HG03135 (cell line): ENCODE results near the gene ANGPT4.
"Not testable (repeated sequence)": the region's sequence is repeated elsewhere in the genome, so short reads cannot be mapped to it uniquely, and the experiment has no call there.

ENCODE experiments used
- ATAC-seq: cut with Tn5 transposase; IDR thresholded peaks from one replicate; pipeline ENCODE4 v1.9.1; 2021; ENCODE audit warnings: mild to moderate bottlenecking, moderate library complexity; ENCODE audit not compliant: unreplicated experiment

Gene ANGPT4

GRCh38 chr20:906703-907270 lies 9.3 kb downstream of the ANGPT4 start:
- no peak for ATAC-seq

GRCh38 chr20:906001-906520 lies 10.1 kb downstream of the ANGPT4 start:
- no peak for ATAC-seq

GRCh38 chr20:905396-905961 lies 10.7 kb downstream of the ANGPT4 start:
- ATAC-seq = no peak

- ATAC-seq = no peak
Observed at GRCh38 chr20:904039-904545, 12.0 kb downstream of the ANGPT4 start.

- not testable (repeated sequence) for ATAC-seq
Observed at GRCh38 chr20:897436-897835, 18.7 kb downstream of the ANGPT4 start.

GRCh38 chr20:896501-897025 lies 19.6 kb downstream of the ANGPT4 start:
- ATAC-seq = no peak

GRCh38 chr20:892371-892770 lies 23.8 kb downstream of the ANGPT4 start:
- ATAC-seq = not testable (repeated sequence)

- no peak for ATAC-seq
Observed at GRCh38 chr20:891706-892080, 24.4 kb downstream of the ANGPT4 start.

- ATAC-seq = no peak
Observed at GRCh38 chr20:891058-891705, 25.0 kb downstream of the ANGPT4 start.

- no peak for ATAC-seq
Observed at GRCh38 chr20:890666-891057, 25.5 kb downstream of the ANGPT4 start.

- no peak for ATAC-seq
Observed at GRCh38 chr20:889932-890463, 26.1 kb downstream of the ANGPT4 start.

GRCh38 chr20:889106-889505 lies 27.0 kb downstream of the ANGPT4 start:
- ATAC-seq = no peak

GRCh38 chr20:888057-888456 lies 28.1 kb downstream of the ANGPT4 start:
- ATAC-seq = no peak

- no peak for ATAC-seq
Observed at GRCh38 chr20:887137-887536, 29.0 kb downstream of the ANGPT4 start.

- no peak for ATAC-seq
Observed at GRCh38 chr20:884983-885952, 30.9 kb downstream of the ANGPT4 start.

GRCh38 chr20:881783-882144 lies 34.4 kb downstream of the ANGPT4 start:
- no peak for ATAC-seq

GRCh38 chr20:881051-881782 lies 34.9 kb downstream of the ANGPT4 start:
- no peak for ATAC-seq

GRCh38 chr20:879626-880025 lies 36.5 kb downstream of the ANGPT4 start:
- ATAC-seq = no peak

GRCh38 chr20:878511-879307 lies 37.4 kb downstream of the ANGPT4 start:
- ATAC-seq = no peak
